GM18499 (cell line): ENCODE data around the gene SNPH.

Source experiments
- ATAC-seq: cut with Tn5 transposase; IDR thresholded peaks from one replicate; pipeline ENCODE4 v1.9.1; 2021; ENCODE audit warnings: moderate number of reproducible peaks; ENCODE audit not compliant: insufficient read depth, unreplicated experiment

Gene SNPH

GRCh38 chr20:1320902-1321653 lies 55.0 kb downstream of the SNPH start:
- ATAC-seq, result no peak

- ATAC-seq, result no peak
These were observed 55.5 kb downstream of the SNPH start for GRCh38 chr20:1321654-1321939.

- no peak for ATAC-seq
These were observed 56.6 kb downstream of the SNPH start for GRCh38 chr20:1322511-1323245.

- ATAC-seq, result no peak
These were observed 57.2 kb downstream of the SNPH start for GRCh38 chr20:1323256-1323655.

- ATAC-seq, result no peak
These were observed 57.9 kb downstream of the SNPH start for GRCh38 chr20:1323830-1324597.

- no peak for ATAC-seq
These were observed 58.6 kb downstream of the SNPH start for GRCh38 chr20:1324598-1325172.

- peak; percentile 64 for ATAC-seq
These were observed 59.3 kb downstream of the SNPH start for GRCh38 chr20:1325173-1326030.

GRCh38 chr20:1326031-1326930 lies 60.2 kb downstream of the SNPH start:
- no peak for ATAC-seq

GRCh38 chr20:1327241-1327653 lies 61.2 kb downstream of the SNPH start:
- no peak for ATAC-seq

- ATAC-seq, result no peak
These were observed 62.0 kb downstream of the SNPH start for GRCh38 chr20:1327827-1328679.

- no peak for ATAC-seq
These were observed 62.7 kb downstream of the SNPH start, which contains the start of gene SDCBP2 for GRCh38 chr20:1328680-1329330. Gene SDCBP2 (minus strand): TSS chr20:1329139. CDS start chr20:1320416, 8,723 bp downstream.

- no peak for ATAC-seq
These were observed 64.2 kb downstream of the SNPH start for GRCh38 chr20:1330075-1330830.

- no peak for ATAC-seq
These were observed 65.0 kb downstream of the SNPH start for GRCh38 chr20:1331101-1331500.

- ATAC-seq, result no peak
These were observed 65.8 kb downstream of the SNPH start for GRCh38 chr20:1331801-1332453.

- no peak for ATAC-seq
These were observed 66.7 kb downstream of the SNPH start for GRCh38 chr20:1332749-1333300.
